ENCODE measurements around the gene B4GALNT1. TPM values are rescaled to one million over a fixed set of nuclear protein-coding genes. Genes with fewer than 3 reads are reported as not detected.
A peak's percentile ranks its signal among the peaks of the same experiment; 100 is the strongest.
"Not testable (repeated sequence)": the region's sequence is repeated elsewhere in the genome, so short reads cannot be mapped to it uniquely, and the experiment has no call there.

The B4GALNT1 gene
- total RNA-seq, 1 experiment from 2014 or later, result 4.2 TPM

DNA sequence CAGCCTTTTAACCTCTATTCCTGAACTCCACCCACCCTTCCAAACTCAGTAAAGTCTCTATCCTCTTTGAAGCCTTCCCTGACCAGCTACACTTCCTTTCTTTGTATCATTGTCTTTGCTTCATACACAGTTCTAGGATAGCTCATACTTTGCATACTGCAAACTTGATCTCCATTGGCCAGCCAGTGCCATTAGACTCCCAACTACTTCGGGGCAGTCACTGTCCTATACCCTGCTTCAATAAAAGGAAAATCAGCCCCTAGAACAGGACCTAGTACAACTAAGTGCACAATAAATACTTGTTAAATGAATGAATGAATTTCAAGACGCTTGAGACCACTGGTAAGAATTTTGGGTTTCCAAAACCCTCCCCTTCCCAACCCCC lies 42.5 kb downstream of the B4GALNT1 start:
- Mint-ChIP-seq H3K36me3 (ENCODE audit: insufficient read depth, unreplicated experiment) (peaks cover 18% of the 10 kb centered on the region), H3K9me3 (ENCODE audit: unreplicated experiment) (no peaks in the 10 kb centered on the region), H3K4me1 (ENCODE audit: low read depth, unreplicated experiment) (peaks cover 19% of the 10 kb centered on the region), H3K4me3 (ENCODE audit: unreplicated experiment) (peak overlapping the region; percentile 90), H3K27ac (ENCODE audit: unreplicated experiment) (peak overlapping the region; percentile 88), H3K27me3 (ENCODE audit: insufficient read depth, unreplicated experiment) (no peaks in the 10 kb centered on the region)
- Histone ChIP-seq H3K27me3 (replicated peaks; ENCODE audit: control insufficient read depth, insufficient read depth, low read length) (no peaks in the 10 kb centered on the region), H3K9me3 (no peaks in the 10 kb centered on the region), H3K4me3 (ENCODE audit: low read depth, low read length) (peak overlapping the region; percentile 80), H3K36me3 (ENCODE audit: control insufficient read depth, insufficient read depth, low read length) (no peaks in the 10 kb centered on the region), H3K4me1 (peaks cover 13% of the 10 kb centered on the region; the same call in 1 of the 2 replicates)
- POLR2A ChIA-PET, result no interaction called here
- BruUV-seq (replicated peaks), result TSS peak; percentile 35
- CTCF ChIA-PET, result no interaction called here
- no peak for TF ChIP-seq CTCF (IDR thresholded peaks at IDR 0.05; ENCODE audit: insufficient read depth in 1 of 2, low read depth in 1 of 2, low read length in 1 of 2, severe bottlenecking in 1 of 2, unreplicated experiment in 1 of 2)
- no peak for DNase-seq
- intact Hi-C loops (cut with micrococcal nuclease; ENCODE audit: unreplicated experiment), result no loop called here

DNA sequence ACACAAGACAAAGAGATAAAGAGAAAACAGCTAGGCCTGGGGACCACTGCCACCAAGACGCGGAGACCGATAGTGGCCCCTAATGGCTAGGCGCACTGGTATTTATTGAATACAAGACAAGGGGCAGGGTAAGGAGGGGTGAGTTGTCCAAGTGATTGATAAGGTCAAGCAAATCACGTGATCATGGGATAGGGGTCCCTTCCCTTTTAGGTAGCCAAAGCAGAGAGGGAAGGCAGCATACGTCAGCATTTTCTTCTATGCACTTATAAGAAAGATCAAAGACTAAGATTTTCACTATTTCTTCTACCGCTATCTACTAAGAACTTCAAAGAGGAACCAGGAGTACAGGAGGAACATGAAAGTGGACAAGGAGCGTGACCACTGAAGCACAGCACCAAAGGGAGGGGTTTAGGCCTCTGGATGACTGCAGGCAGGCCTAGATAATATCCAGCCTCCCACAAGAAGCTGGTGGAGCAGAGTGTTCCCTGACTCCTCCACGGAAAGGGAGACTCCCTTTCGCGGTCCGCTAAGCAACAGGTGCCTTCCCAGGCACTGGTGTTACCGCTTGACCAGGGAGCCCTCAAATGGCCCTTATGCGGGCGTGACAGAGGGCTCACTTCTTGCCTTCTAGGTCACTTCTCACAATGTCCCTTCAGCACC lies 43.9 kb downstream of the B4GALNT1 start:
- H3K27me3 ChIP-seq (replicated peaks; ENCODE audit: control insufficient read depth, insufficient read depth, low read length); H3K27me3 Mint-ChIP-seq (ENCODE audit: insufficient read depth, unreplicated experiment); BruUV-seq (replicated peaks); H3K4me3 Mint-ChIP-seq (ENCODE audit: unreplicated experiment); H3K9me3 Mint-ChIP-seq (ENCODE audit: unreplicated experiment); H3K36me3 ChIP-seq (ENCODE audit: control insufficient read depth, insufficient read depth, low read length); DNase-seq; H3K9me3 ChIP-seq; H3K4me3 ChIP-seq (ENCODE audit: low read depth, low read length); H3K27ac Mint-ChIP-seq (ENCODE audit: unreplicated experiment); intact Hi-C loops (cut with micrococcal nuclease; ENCODE audit: unreplicated experiment); POLR2A ChIA-PET: not testable (repeated sequence)
- CTCF ChIA-PET, result interaction anchor here (0.6 kb wide), 1 partner anchor 221 kb away, joined by 3 read pairs; no protein-coding TSS in a partner anchor
- peaks cover 12% of the 10 kb centered on the region; the same call in 1 of the 2 replicates for H3K4me1 ChIP-seq
- Mint-ChIP-seq H3K36me3 (ENCODE audit: insufficient read depth, unreplicated experiment) (peaks cover 14% of the 10 kb centered on the region), H3K4me1 (ENCODE audit: low read depth, unreplicated experiment) (peaks cover 19% of the 10 kb centered on the region)

- Histone ChIP-seq H3K4me3 (ENCODE audit: low read depth, low read length) (no peak overlapping the region), H3K36me3 (ENCODE audit: control insufficient read depth, insufficient read depth, low read length) (no peaks in the 10 kb centered on the region), H3K27me3 (replicated peaks; ENCODE audit: control insufficient read depth, insufficient read depth, low read length) (no peaks in the 10 kb centered on the region), H3K4me1 (peaks cover 4% of the 10 kb centered on the region; the same call in 1 of the 2 replicates), H3K9me3 (no peaks in the 10 kb centered on the region)
- intact Hi-C loops (cut with micrococcal nuclease; ENCODE audit: unreplicated experiment), result no loop called here
- peaks cover 4% of the 10 kb centered on the region for H3K27me3 Mint-ChIP-seq (ENCODE audit: insufficient read depth, unreplicated experiment)
- ChIA-PET CTCF (no interaction called here), POLR2A (no interaction called here)
- no TSS peak for BruUV-seq (replicated peaks)
- no peaks in the 10 kb centered on the region for H3K9me3 Mint-ChIP-seq (ENCODE audit: unreplicated experiment)
- no peak overlapping the region for H3K4me3 Mint-ChIP-seq (ENCODE audit: unreplicated experiment)
- DNase-seq, result no peak
- H3K36me3 Mint-ChIP-seq (ENCODE audit: insufficient read depth, unreplicated experiment), result peaks cover 13% of the 10 kb centered on the region
- no peak for TF ChIP-seq CTCF (IDR thresholded peaks at IDR 0.05; ENCODE audit: insufficient read depth in 1 of 2, low read depth in 1 of 2, low read length in 1 of 2, severe bottlenecking in 1 of 2, unreplicated experiment in 1 of 2)
- H3K27ac Mint-ChIP-seq (ENCODE audit: unreplicated experiment), result no peak overlapping the region
- peaks cover 16% of the 10 kb centered on the region for H3K4me1 Mint-ChIP-seq (ENCODE audit: low read depth, unreplicated experiment)
Measured at GRCh38 chr12:57586832-57587429, 46.1 kb downstream of the B4GALNT1 start.
